Measurements from ENCODE around the gene FBXW9.
"Not testable (repeated sequence)": the region's sequence is repeated elsewhere in the genome, so short reads cannot be mapped to it uniquely, and the experiment has no call there.

The FBXW9 gene

DNA sequence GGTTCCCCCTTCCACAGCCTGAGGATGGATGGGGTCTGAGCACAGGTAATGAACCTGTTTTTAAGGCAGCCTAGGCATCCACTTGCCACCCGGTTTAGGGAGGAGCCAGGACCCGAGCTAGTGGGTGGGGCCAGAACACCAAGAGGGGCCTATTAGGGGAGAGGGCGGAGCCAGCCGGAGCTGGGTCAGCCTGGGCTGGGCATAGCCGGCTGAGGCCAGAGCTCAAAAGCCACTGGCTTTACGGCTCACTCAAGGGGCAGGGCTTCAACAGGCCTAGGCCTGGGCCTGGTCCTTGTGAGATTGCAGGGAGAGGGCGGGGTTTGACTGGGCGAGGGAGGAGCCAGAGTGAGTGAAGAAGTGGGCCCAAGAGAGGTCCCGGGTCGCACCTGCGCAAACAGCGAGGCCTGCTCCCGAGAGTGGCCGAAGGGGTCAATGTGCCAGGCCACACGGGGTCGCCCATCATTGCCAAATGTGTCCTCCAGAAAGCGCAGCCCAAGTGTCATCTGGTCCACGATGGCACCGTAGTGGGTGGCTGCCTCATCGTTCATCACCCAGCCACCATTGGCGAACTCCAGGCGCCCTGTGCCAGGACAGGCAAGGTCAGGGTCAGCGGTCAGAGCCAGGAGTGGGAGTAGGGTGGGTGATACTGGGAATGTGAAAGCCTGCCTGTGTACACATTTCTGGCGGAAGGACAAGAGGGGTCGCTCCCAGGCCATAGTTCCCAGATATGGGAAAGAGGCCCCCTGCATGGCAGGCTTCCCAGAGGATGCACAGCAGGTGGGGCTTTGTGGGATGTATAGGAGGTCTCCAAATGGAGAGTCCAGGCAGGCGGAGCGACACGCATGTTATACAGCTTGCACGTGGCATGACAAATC is 31.8 kb downstream of the FBXW9 start:
- DNase-seq (ENCODE audit: extremely low spot score, insufficient read length, low read depth) (no peak), FAIRE-seq (no peak)

DNA sequence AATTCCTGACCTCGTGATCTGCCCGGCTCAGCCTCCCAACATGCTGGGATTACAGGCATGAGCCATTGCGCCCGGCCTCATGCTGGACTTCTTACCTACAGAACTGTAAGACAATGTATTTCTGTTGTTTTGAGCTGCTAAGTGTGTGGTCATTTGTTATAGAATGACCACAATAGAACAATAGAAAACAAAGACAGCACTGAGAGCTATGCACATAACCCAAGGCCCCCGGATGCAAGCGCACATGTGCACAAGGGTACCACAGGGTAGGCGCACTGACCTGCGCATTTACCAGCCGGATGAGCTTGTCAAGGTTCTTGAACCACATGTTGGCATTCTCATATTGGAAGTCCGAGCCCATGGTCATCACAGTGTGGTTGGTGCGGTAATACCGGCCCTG is 35.5 kb downstream of the FBXW9 start:
- FAIRE-seq = no peak
- DNase-seq (ENCODE audit: extremely low spot score, insufficient read length, low read depth) = no peak

DNA sequence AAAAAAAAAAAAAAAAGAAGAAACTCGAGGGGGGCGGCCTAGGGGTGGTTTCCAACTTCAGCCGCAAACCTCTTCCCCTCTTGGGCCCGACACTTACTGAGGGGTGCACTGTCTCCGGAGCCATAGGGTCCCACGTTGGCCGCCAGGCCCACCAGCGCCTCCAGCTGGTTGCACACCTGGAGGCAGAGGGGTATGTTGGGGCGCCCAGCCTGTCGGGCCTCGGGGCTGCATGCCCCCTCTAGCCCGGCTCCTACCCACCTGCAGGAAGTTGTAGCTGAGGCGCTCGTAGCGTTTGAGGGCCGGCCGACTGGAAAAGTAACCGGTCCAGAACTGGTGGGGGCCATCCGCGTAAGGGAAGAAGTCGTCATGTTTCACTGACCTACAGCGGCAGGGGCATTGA is 38.5 kb downstream of the FBXW9 start:
- DNase-seq (ENCODE audit: extremely low spot score, insufficient read length, low read depth) (no peak), FAIRE-seq (no peak)

DNA sequence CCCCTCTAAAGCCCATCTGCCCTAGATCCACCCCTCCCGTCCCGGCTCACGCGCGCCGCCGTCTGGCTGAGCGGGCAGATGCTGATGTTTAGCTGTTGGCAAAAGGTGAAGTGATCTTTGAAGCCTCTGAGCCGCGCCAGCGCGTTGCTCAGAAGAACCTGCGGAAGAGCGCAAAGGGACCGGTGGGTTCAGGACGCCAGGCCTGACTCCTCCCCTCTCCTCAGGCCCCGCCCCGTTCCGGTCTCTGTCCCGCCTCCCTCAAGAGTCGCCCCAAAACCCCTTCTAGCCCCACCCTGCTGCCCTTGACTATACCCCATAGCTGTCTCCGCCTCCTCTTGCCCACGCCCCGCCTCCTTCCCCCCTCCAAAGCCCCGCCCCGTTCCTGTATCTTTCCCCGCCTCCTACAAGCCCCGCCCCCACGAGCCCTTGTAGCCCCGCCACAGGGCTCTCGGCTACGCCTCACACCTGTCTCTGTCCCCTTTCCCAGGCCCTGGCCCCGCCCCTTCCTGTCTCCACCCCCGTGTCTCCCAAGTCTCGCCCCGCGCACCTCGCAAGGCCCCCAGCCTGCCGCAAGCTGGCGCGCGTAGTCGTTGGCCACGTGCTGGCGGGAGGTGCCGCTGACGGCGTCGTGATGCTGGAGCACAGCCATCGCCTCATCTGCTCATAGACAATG is 39.4 kb downstream of the FBXW9 start:
- DNase-seq (ENCODE audit: extremely low spot score, insufficient read length, low read depth) (no peak), FAIRE-seq (no peak)

DNA sequence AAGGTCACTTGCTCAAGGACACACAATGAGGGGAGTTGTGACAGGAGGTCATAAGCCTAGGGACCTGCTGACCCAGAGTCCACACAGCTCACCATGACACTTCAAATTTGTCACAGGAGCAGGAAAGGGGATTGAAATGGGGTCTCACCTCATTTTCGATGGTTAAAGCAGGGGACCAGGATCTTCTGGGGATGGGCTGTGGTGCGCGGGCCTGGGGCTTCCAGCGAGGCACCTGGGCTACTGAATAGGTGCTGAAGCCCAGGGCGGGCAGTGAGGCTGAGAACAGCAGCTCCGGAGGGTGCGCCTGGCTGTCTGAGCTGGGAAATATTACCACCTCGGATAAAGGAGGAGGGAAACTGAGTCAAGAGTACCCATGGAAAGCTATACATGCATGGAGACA is 40.9 kb downstream of the FBXW9 start:
- DNase-seq (ENCODE audit: extremely low spot score, insufficient read length, low read depth) (no peak), FAIRE-seq (no peak)

DNA sequence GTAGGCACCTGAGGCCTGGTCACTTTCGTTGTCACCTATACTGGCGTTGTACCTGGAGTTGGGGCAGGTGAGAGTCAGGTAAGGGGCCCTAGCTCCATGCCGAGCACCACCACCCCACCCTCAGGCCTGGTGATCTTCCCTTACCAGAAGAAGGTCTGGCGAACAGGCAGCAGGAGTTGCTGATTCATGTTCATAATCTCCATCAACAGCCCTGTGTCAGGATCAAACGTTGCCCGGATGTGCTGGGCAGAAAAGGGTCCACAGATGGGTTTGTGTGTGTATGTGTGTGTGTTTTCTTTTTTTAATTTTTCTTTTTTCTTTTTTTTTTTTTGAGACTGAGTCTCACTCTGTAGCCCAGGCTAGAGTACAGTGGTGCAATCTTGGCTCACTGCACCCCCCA is 44.2 kb downstream of the FBXW9 start:
- no peak for DNase-seq (ENCODE audit: extremely low spot score, insufficient read length, low read depth)
- FAIRE-seq = no peak

DNA sequence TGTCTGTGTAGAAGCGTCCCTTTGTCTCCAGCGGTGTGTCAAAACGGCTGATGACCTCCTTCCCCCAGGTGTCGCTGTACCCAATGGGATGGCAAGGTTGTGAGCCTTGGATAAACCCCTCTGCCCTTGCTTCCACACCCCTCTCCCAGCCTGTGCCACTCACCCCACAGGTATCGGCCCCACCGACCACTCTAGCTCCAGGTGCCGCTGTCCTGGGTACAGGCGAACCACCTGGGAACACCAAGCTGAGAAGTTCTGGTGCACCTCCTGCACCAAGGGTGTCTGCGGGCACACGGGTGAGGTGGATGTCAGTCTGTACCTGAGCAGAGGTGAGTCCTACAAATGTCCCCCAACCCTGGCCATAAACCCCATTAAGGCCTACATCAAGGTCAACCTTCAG is 46.5 kb downstream of the FBXW9 start:
- FAIRE-seq = no peak
- DNase-seq (ENCODE audit: extremely low spot score, insufficient read length, low read depth) = no peak

DNA sequence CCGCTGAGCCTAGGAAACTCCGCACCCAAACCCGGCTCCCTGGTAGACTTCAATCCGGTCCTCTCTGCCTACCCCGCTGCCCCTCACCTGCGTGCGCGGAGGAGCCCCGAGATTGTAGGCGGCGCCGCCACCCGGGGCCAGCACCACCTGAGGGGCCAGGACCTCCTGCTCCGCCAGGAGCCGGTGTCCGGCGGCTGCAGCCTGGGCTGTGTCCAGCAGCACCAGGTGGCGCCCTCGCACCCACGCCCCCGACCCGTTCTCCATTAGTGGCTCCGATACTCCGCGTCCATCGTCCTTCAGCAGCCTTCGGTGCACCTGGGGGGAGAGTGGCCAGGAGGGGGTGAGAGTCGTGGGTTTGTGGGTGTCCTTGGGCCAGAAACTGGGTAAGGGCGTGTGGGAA is 48.3 kb downstream of the FBXW9 start:
- no peak for FAIRE-seq
- no peak for DNase-seq (ENCODE audit: extremely low spot score, insufficient read length, low read depth)

DNA sequence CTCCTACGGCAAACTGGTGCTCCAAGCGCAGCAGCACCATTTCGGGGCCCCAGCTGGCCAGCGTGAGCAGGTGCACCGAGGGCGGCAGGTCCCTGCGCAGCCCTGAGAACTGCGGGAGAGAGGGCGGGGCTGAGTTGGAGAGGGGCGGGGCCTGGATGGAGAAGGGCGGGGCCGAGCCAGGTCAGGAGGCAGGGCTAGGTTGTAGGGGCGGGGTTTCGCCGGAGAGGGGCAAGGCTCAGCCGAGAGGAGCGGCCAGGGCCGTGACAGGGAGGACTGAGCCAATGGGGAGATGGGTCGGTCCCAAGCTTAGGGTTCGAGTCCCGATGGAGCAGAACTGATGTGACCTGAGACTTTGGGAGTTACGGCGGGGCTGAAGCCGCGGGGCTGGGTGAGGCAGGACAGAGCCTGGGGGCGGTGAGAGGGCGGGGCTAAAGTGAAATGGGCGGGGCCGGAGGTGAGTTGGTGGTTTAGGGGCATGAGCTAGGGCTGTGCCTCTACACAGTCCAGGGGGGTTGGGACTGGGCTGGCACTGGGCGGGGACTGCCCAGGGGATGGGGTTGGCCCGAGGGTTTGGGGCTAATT is 48.9 kb downstream of the FBXW9 start:
- DNase-seq (ENCODE audit: extremely low spot score, insufficient read length, low read depth) (no peak), FAIRE-seq (no peak)

DNA sequence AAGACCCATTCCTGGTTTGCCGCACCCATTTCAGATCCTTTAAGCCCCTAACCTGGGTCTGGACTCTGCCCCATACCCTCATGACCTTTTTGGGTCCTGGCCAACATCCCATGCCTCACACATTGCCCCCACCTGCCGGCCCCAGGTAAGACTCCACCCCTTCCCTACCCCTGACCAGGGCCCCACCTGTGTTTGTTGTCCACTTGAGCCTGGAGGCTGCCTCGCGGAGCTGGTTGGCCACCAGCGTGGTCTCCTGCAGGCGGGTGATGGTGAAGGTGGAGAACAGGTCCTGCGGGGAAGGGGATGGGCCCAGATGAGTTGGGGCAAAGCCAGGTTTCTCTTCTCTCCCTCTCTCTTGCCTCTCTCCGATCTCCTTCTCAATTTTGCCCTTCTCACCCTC is 49.4 kb downstream of the FBXW9 start:
- no peak for FAIRE-seq
- no peak for DNase-seq (ENCODE audit: extremely low spot score, insufficient read length, low read depth)

DNA sequence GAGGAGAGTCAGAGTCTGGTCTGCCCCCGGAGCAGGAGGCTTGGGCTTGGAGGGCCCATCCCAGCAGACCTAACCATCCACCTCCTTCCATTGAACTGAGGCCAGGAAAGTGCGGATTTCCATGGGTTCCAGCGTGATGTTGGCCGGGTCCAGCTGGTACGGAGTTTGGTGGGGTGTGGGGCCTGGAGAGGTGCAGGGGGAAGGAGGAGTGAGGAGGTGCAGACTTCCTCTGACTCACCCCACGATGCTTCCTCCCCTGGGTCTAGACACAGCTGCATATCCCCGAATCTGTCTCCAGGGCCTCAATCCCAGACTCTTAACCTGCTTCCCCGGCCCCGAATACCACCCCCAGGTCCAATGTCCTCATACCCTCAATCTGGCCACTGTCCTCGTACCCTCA is 49.9 kb downstream of the FBXW9 start:
- FAIRE-seq = no peak
- DNase-seq (ENCODE audit: extremely low spot score, insufficient read length, low read depth) = no peak

DNA sequence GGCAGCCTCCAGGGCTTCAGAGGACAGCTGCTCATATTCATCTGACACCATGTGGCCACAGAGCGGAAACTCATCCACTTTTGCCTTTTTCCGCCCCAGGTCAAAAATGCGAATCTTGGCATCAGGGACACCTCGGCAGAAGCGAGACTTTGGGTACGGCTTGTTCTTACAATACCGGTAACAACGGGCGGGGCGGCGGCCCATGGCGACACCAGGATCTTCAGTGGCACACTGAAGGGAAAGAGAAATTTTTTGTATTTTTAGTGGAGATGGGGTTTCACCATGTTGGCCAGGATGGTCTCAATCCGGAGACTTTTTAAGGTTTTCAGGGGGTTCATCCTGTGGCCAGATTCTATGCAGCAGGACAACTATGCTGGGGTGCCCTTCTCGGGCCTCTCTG is 52.7 kb downstream of the FBXW9 start:
- DNase-seq (ENCODE audit: extremely low spot score, insufficient read length, low read depth); FAIRE-seq: not testable (repeated sequence)

DNA sequence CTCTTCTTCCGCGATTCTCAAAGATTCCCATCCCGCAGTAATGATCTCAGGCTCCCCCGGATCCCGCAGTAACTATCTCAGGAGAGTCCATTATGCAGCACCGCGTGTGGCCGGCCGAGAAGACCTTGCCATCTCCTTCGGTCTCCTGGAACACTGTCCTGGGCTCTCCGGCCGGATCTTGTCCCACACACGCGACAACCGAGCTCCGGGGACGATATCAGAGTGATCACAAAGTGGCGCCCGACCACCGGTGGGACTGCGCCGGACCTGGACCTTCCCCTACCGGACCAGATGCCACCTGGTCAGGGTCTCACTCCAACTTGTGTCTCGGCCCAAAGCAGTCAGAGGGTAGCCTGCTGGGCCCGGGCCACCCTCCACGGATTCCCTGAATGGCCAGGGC is 53.9 kb downstream of the FBXW9 start:
- DNase-seq (ENCODE audit: extremely low spot score, insufficient read length, low read depth) = no peak
- no peak for FAIRE-seq

DNA sequence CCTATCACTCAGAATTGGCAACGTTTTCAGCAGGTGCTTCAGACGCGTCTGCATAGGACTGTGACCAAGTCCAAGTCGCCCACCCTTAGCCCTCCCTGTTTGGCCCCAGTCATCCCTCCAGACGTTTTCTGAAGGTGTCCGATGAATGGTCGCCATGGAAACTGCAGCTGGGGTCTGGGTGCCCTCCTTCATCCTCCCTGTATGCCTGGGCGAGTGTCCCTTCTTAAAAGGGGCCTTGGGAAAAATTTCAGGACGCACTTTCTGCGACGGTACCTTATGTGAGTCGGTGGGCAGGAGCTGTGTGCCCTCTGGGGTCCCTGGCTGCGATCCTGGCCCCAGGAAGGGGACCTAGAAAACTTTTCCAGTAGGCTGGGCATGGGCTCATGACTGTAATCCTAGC is 55.0 kb downstream of the FBXW9 start:
- no peak for DNase-seq (ENCODE audit: extremely low spot score, insufficient read length, low read depth)
- FAIRE-seq = no peak

DNA sequence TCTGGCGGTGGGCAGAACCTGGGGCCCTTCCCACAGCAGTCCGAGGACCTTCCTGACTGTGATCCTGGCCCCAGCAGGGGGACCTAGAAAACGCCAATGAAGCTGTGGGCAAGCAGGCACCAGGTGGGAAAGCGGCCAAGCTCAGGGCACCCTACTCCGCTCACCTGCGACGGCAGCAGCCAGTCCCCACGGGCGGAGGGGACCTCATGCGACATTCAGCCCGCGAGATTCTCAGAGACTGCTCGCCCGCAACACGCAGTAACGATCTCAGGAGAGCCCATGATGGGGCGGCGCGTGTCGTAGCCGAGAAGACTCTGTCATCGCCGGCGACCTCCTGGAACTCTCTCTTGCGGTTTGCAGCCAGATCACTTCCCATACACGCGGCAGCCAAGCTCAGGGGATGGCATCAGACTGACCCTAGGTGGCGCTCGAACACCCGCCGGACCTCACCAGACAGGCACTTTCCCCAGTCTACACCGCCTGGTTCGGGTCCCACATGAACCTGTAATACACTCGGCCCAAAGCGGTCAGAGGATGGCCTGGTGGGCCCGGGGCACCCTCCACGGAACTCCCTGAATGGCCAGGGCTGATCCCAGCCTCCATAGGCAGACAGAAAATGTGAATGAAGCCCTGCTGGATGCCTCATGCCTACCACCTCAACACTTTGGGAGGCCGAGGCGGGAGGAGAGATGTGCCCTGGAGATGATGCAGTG is 56.4 kb downstream of the FBXW9 start:
- peak; percentile 68 for DNase-seq (ENCODE audit: extremely low spot score, insufficient read length, low read depth)
- peak; percentile 95 for FAIRE-seq

Data from GM18507 (cell line).